ENCODE data around the gene MPV17L2. TPM values are rescaled to one million over a fixed set of nuclear protein-coding genes. Genes with fewer than 3 reads are reported as not detected.

MPV17L2 gene
- total RNA-seq, 6 experiments from 2014 or later: 6.5 to 26.4 (median 7.5) TPM

GRCh38 chr19:18176367-18177310 is 16.4 kb upstream of the MPV17L2 start:
- Histone ChIP-seq H3K27ac (no peak overlapping the region), H3K27me3 (no peaks in the 10 kb centered on the region), H3K9me3 (no peaks in the 10 kb centered on the region), H3K4me1 (peaks cover 0 to 13% (median 2%) of the 10 kb centered on the region in 4 donors), H3K36me3 (no peaks in the 10 kb centered on the region), H3K4me3 (no peak overlapping the region)
- ATAC-seq (no peak), DNase-seq (no peak)
- TF ChIP-seq, protein P1, sequence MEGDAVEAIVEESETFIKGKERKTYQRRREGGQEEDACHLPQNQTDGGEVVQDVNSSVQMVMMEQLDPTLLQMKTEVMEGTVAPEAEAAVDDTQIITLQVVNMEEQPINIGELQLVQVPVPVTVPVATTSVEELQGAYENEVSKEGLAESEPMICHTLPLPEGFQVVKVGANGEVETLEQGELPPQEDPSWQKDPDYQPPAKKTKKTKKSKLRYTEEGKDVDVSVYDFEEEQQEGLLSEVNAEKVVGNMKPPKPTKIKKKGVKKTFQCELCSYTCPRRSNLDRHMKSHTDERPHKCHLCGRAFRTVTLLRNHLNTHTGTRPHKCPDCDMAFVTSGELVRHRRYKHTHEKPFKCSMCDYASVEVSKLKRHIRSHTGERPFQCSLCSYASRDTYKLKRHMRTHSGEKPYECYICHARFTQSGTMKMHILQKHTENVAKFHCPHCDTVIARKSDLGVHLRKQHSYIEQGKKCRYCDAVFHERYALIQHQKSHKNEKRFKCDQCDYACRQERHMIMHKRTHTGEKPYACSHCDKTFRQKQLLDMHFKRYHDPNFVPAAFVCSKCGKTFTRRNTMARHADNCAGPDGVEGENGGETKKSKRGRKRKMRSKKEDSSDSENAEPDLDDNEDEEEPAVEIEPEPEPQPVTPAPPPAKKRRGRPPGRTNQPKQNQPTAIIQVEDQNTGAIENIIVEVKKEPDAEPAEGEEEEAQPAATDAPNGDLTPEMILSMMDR (IDR thresholded peaks at IDR 0.05): no peak
- no peak for TF ChIP-seq POLR2A (IDR thresholded peaks at IDR 0.05)
- intact Hi-C loops (cut with DNase I): no loop called here
- 82% methylated on average over 6 of the region's 19 CpGs for WGBS (ENCODE audit: insufficient coverage, low coverage, low lambda C conversion rate, missing lambda C conversion rate)

DNA sequence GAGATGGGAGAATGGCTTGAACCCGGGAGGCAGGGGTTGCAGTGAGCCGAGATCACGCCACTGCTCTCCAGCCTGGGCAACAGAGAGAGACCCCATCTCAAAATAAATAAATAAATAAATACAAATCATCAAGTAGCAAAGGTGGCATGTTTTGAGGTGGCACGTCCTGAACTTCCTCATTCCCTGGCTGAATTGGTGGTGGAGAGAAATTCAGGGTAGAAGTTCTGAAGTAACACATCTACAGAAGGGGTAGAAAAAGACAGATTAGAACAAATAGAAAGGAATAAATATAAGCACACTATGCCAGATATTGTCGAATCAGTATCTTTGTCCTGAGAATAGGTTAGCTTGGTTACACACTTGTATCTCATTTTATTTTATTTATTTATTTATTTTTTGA is 13.1 kb upstream of the MPV17L2 start:
- no peak overlapping the region for H3K27ac ChIP-seq
- H3K27me3 ChIP-seq: no peaks in the 10 kb centered on the region
- DNase-seq (no peak), ATAC-seq (no peak)
- WGBS (ENCODE audit: insufficient coverage, low coverage, low lambda C conversion rate, missing lambda C conversion rate): 72% methylated on average over 5 of the region's 5 CpGs
- H3K4me3 ChIP-seq: no peak overlapping the region
- H3K4me1 ChIP-seq: peaks cover 0 to 4% (median 0%) of the 10 kb centered on the region in 4 donors
- intact Hi-C loops (cut with DNase I): no loop called here
- H3K36me3 ChIP-seq: no peaks in the 10 kb centered on the region
- TF ChIP-seq, protein P1 (IDR thresholded peaks at IDR 0.05): no peak
- no peak for TF ChIP-seq POLR2A (IDR thresholded peaks at IDR 0.05)
- no peaks in the 10 kb centered on the region for H3K9me3 ChIP-seq

DNA sequence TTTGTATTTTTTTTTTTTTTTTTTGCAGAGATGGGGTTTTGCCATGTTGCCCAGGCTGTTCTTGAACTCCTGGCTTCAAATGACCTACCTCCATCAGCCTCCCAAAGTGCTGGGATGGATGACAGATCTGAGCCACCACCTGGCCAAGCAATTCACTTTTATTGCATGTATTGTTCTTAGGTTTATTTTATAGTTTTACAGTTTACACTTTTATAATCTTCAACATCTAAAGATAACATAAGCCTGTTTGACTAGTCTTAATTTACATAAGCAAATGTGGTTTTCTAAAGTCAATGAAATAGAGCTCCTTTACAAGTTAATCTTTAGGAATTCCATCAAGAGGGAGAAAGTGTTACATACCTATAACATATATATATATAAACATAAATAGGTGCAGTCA is 9.5 kb upstream of the MPV17L2 start:
- ATAC-seq (no peak), DNase-seq (no peak)
- Histone ChIP-seq H3K4me3 (no peak overlapping the region), H3K27ac (no peak overlapping the region), H3K36me3 (no peaks in the 10 kb centered on the region), H3K4me1 (no peaks in the 10 kb centered on the region), H3K9me3 (no peaks in the 10 kb centered on the region), H3K27me3 (no peaks in the 10 kb centered on the region)
- TF ChIP-seq, protein P1 (IDR thresholded peaks at IDR 0.05): no peak
- TF ChIP-seq POLR2A (IDR thresholded peaks at IDR 0.05): no peak
- intact Hi-C loops (cut with DNase I): no loop called here

- intact Hi-C loops (cut with DNase I): no loop called here
Measured at GRCh38 chr19:18185538-18185937, 7.5 kb upstream of the MPV17L2 start.

More at GRCh38 chr19:18185538-18185937, 7.5 kb upstream of the MPV17L2 start:
- no CpG with 5 or more reads among the region's 6 CpGs for WGBS (ENCODE audit: insufficient coverage, low coverage, low lambda C conversion rate, missing lambda C conversion rate)
- no peak for TF ChIP-seq POLR2A (IDR thresholded peaks at IDR 0.05)
- TF ChIP-seq, protein P1 (IDR thresholded peaks at IDR 0.05): no peak
- no peaks in the 10 kb centered on the region for H3K4me1 ChIP-seq
- no peaks in the 10 kb centered on the region for H3K27me3 ChIP-seq
- DNase-seq (no peak), ATAC-seq (no peak)
- H3K4me3 ChIP-seq: no peak overlapping the region
- no peaks in the 10 kb centered on the region for H3K36me3 ChIP-seq
- no peaks in the 10 kb centered on the region for H3K9me3 ChIP-seq
- H3K27ac ChIP-seq: no peak overlapping the region
